RWPE1 (cell line): ENCODE data around the gene GGT5.
"Not testable (repeated sequence)": the region's sequence is repeated elsewhere in the genome, so short reads cannot be mapped to it uniquely, and the experiment has no call there.

Source experiments
- CTCF ChIA-PET: fragments of 350-600 bp; sonication (Branson Sonifier 250); formaldehyde crosslinking; extraction: SDS; loops from one replicate; lab custom pipeline; 2021; lab: Yijun Ruan, JAX
- POLR2A ChIA-PET: fragments of 400-600 bp; formaldehyde crosslinking; extraction: SDS; loops from one replicate; lab custom pipeline; 2020; ENCODE audit warnings: antibody characterized with exemption; ENCODE audit not compliant: low non-redundant PET; lab: Yijun Ruan, JAX
- DNase-seq: peaks from one replicate; pipeline ENCODE4 v3.0.0; 2012; ENCODE audit warnings: low spot score
- H3K27ac ChIP-seq: fragments of 450-650 bp; 2 replicates; pipeline ENCODE4 v1.5.1; 2017
- TF ChIP-seq, protein P1 (sequence below): fragments of 450-650 bp; conservative IDR thresholded peaks from 2 replicates; pipeline ENCODE4 v1.5.1; 2017; ENCODE audit warnings: low read depth, mild to moderate bottlenecking

Gene GGT5

DNA sequence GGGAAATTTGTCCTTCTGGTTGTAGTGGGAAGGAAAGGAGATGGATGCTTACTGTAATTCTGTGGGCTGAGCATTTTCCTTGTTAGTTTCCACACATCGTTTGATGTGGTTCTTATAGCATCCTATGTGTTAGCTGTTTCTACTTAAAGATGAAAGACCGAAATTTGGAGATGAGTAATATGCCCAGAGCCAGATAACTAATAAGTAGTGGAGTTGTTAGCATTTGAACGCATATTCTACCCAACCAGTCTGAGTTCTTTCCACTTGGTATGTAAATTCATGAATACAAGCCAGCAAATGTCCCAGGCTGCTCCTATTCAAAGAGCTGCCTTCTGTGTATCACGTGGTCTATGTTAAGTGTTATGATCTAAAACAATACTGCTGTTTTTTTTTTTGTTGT is 40.4 kb upstream of the GGT5 start:
- TF ChIP-seq, protein P1, sequence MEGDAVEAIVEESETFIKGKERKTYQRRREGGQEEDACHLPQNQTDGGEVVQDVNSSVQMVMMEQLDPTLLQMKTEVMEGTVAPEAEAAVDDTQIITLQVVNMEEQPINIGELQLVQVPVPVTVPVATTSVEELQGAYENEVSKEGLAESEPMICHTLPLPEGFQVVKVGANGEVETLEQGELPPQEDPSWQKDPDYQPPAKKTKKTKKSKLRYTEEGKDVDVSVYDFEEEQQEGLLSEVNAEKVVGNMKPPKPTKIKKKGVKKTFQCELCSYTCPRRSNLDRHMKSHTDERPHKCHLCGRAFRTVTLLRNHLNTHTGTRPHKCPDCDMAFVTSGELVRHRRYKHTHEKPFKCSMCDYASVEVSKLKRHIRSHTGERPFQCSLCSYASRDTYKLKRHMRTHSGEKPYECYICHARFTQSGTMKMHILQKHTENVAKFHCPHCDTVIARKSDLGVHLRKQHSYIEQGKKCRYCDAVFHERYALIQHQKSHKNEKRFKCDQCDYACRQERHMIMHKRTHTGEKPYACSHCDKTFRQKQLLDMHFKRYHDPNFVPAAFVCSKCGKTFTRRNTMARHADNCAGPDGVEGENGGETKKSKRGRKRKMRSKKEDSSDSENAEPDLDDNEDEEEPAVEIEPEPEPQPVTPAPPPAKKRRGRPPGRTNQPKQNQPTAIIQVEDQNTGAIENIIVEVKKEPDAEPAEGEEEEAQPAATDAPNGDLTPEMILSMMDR, result no peak
- ChIA-PET POLR2A (no interaction called here), CTCF (no interaction called here)
- no peak for DNase-seq
- no peak overlapping the region for H3K27ac ChIP-seq

DNA sequence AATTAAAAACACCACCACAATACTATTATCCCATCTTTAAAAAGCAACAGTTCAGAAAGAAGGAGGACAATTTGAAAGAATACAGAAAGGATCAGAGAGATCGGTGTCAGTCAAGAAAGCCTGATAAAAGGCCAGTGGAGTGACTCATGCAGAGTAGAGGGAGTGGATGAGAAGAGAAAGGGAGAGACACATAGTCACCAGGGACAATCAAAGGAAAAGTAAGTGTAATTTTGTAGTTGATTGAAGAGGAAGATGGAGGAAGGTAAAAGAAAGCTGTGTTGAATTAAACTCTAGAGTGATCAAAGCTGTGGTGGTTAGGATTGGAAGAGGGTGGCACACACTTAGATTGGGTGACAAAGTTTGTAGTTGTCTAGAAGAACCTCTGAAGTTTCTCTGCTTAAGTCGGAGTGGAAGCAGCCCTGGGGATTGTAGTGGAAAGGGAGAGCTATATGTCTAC is 39.9 kb upstream of the GGT5 start:
- no peak for DNase-seq
- ChIA-PET CTCF (no interaction called here), POLR2A (no interaction called here)
- H3K27ac ChIP-seq, result no peak overlapping the region
- TF ChIP-seq, protein P1, result no peak

GRCh38 chr22:24282401-24282800 is 37.5 kb upstream of the GGT5 start:
- CTCF ChIA-PET, result no interaction called here
- POLR2A ChIA-PET, result no interaction called here
- H3K27ac ChIP-seq, result no peak overlapping the region
- TF ChIP-seq, protein P1, result no peak
- no peak for DNase-seq

- CTCF ChIA-PET, POLR2A ChIA-PET, DNase-seq, H3K27ac ChIP-seq: not testable (repeated sequence)
Measured at GRCh38 chr22:24280363-24280762, 35.5 kb upstream of the GGT5 start.

DNA sequence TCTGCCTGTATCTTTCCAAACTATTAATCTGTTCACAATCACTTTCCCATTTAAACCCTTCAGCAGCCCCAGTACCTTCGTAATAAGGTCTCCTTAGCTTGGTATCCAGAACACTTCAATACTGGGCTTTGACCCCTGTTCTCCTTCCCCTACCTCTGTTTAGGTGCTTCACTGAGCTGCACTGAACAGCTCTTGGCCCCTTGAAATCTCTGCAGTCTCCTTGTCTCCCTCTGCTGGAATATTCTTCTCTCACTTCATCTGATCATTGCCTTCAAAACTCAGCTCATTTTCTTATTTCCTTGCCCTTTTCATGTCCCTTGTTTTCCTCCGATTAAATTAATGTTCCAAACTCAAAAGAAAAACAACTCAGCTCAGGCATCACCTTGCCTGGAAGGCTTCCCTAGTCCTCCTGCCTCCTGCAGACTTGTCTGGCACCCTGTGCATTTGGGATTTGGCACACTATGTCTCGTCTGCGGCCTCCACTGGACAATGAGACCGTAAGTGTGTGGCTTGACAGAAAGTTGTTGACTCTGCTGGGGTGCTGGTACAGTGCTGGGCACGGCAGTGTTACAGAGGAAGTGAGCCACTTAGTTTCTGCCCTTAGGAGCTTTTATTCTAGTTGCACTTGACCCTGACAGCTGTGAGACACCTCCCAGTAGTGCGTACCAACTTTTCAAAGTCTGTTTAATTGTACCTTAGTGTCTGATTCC is 30.0 kb upstream of the GGT5 start:
- POLR2A ChIA-PET, DNase-seq, CTCF ChIA-PET: not testable (repeated sequence)
- TF ChIP-seq, protein P1, result peak; percentile 19; the same call in 1 of the 2 replicates
- peak overlapping the region; percentile 49 for H3K27ac ChIP-seq

DNA sequence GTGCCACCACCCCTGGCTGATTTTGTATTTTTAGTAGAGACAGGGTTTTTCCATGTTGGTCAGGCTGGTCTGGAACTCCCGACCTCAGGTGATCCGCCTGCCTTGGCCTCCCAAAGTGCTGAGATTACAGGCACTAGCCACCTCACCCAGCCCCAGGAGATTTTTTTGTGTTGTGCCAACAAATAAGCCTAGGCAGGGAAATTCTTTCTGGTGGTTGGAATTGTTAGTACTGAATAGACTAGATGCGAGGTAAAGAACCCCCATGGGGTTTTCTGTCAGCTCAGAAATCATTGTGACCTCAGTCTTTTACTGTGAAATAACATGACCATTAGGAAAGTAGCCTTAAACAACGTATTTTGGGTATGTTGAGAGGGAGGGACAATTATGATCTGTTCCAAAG is 29.0 kb upstream of the GGT5 start:
- CTCF ChIA-PET, result not testable (repeated sequence)

GRCh38 chr22:24273031-24273430 is 28.1 kb upstream of the GGT5 start:
- POLR2A ChIA-PET, result not testable (repeated sequence)

More for the DNA sequence above, 29.0 kb upstream of the GGT5 start:
- H3K27ac ChIP-seq, POLR2A ChIA-PET, DNase-seq: not testable (repeated sequence)

GRCh38 chr22:24271386-24271854 is 26.5 kb upstream of the GGT5 start:
- TF ChIP-seq, protein P1, result no peak
- CTCF ChIA-PET, result interaction anchor here (0.7 kb wide), 1 partner anchor 443 kb away, joined by 3 read pairs; no protein-coding TSS in a partner anchor
- DNase-seq, result no peak
- POLR2A ChIA-PET, result no interaction called here
- peak overlapping the region; percentile 91 for H3K27ac ChIP-seq

More at GRCh38 chr22:24273031-24273430, 28.1 kb upstream of the GGT5 start:
- CTCF ChIA-PET, result interaction anchor here (0.6 kb wide), 1 partner anchor 1723 kb away, joined by 3 read pairs; no protein-coding TSS in a partner anchor
- H3K27ac ChIP-seq, DNase-seq: not testable (repeated sequence)
